ENCODE results near the gene TRMT2A. TPM values are rescaled to one million over a fixed set of nuclear protein-coding genes. Genes with fewer than 3 reads are reported as not detected.

Gene TRMT2A
- total RNA-seq, 2 experiments from 2014 or later: 97.5 to 118 TPM

GRCh38 chr22:20106205-20106848 lies 10.7 kb downstream of the TRMT2A start:
- POLR2A ChIA-PET: interaction anchor here (0.6 kb wide), 1 partner anchor 39 kb away, joined by 3 read pairs; no protein-coding TSS in a partner anchor

GRCh38 chr22:20105456-20106204 lies 11.4 kb downstream of the TRMT2A start:
- ChIA-PET POLR2A (interaction anchor here (0.6 kb wide), 1 partner anchor 38 kb away, joined by 3 read pairs; no protein-coding TSS in a partner anchor), CTCF (ENCODE audit: unreplicated experiment) (no interaction called here)
- H3K4me2 ChIP-seq (ENCODE audit: low read length): no peak overlapping the region
- TF ChIP-seq EZH2phosphoT487 (IDR thresholded peaks at IDR 0.05; ENCODE audit: borderline replicate concordance, low read depth, low read length): no peak
- TF ChIP-seq CTCF (conservative IDR thresholded peaks at IDR 0.05; ENCODE audit: low read length): no peak
- H2AFZ ChIP-seq (ENCODE audit: low read length): no peak overlapping the region
- H3K36me3 ChIP-seq (ENCODE audit: insufficient read depth, low read length): peaks cover 91% of the 10 kb centered on the region
- H3K9me2 ChIP-seq (ENCODE audit: insufficient read depth, low read length): no peaks in the 10 kb centered on the region
- H3K9me3 ChIP-seq (ENCODE audit: low read length): no peaks in the 10 kb centered on the region
- peaks cover 3% of the 10 kb centered on the region for H3K4me1 ChIP-seq (ENCODE audit: insufficient read depth, low read length, poor library complexity, severe bottlenecking)
- no peak for DNase-seq (ENCODE audit: low spot score)
- no peak overlapping the region for H3K27ac ChIP-seq (ENCODE audit: low read depth, low read length, poor library complexity, severe bottlenecking)
- intact Hi-C loops (cut with micrococcal nuclease; ENCODE audit: unreplicated experiment): no loop called here
- no TSS peak for BruUV-seq (replicated peaks)
- H3K4me3 ChIP-seq (ENCODE audit: low read depth, low read length, poor library complexity, severe bottlenecking): no peak overlapping the region
- no peaks in the 10 kb centered on the region for H3K79me2 ChIP-seq (ENCODE audit: insufficient read depth, low read depth, low read length)
- no peaks in the 10 kb centered on the region for H4K20me1 ChIP-seq (ENCODE audit: insufficient read depth, low read length)

More at GRCh38 chr22:20106205-20106848, 10.7 kb downstream of the TRMT2A start:
- Histone ChIP-seq H3K4me1 (ENCODE audit: insufficient read depth, low read length, poor library complexity, severe bottlenecking) (peaks cover 10% of the 10 kb centered on the region), H3K36me3 (ENCODE audit: insufficient read depth, low read length) (peaks cover 91% of the 10 kb centered on the region), H3K4me3 (ENCODE audit: low read depth, low read length, poor library complexity, severe bottlenecking) (no peak overlapping the region), H2AFZ (ENCODE audit: low read length) (no peak overlapping the region), H4K20me1 (ENCODE audit: insufficient read depth, low read length) (no peaks in the 10 kb centered on the region), H3K27ac (ENCODE audit: low read depth, low read length, poor library complexity, severe bottlenecking) (no peak overlapping the region), H3K4me2 (ENCODE audit: low read length) (no peak overlapping the region), H3K79me2 (ENCODE audit: insufficient read depth, low read depth, low read length) (no peaks in the 10 kb centered on the region), H3K9me3 (ENCODE audit: low read length) (no peaks in the 10 kb centered on the region), H3K9me2 (ENCODE audit: insufficient read depth, low read length) (no peaks in the 10 kb centered on the region)
- CTCF ChIA-PET (ENCODE audit: unreplicated experiment): no interaction called here
- BruUV-seq (replicated peaks): no TSS peak
- DNase-seq (ENCODE audit: low spot score): no peak
- TF ChIP-seq CTCF (conservative IDR thresholded peaks at IDR 0.05; ENCODE audit: low read length) (no peak), EZH2phosphoT487 (IDR thresholded peaks at IDR 0.05; ENCODE audit: borderline replicate concordance, low read depth, low read length) (no peak)
- intact Hi-C loops (cut with micrococcal nuclease; ENCODE audit: unreplicated experiment): no loop called here

Measured in OCI-LY7 (cell line).